H1 (cell line): ENCODE measurements around the gene PUSL1. TPM values are rescaled to one million over a fixed set of nuclear protein-coding genes. Genes with fewer than 3 reads are reported as not detected.

ENCODE experiments used
- ASH2L ChIP-seq: fragments of 200-600, 300-600 bp; sonication (generic); IDR thresholded peaks from one replicate; pipeline ENCODE4 v1.7.1; 2017; ENCODE audit warnings: low read length
- ATF3 ChIP-seq: IDR thresholded peaks from 2 replicates; pipeline ENCODE4 v1.6.1; 2011; ENCODE audit warnings: low read depth, mild to moderate bottlenecking, low read length; ENCODE audit not compliant: insufficient read depth
- BRCA1 ChIP-seq: IDR thresholded peaks from 2 replicates; pipeline ENCODE4 v1.6.1; 2012; ENCODE audit warnings: low read depth, low read length, improper control_type of control experiment
- MAX ChIP-seq: IDR thresholded peaks from 2 replicates; pipeline ENCODE4 v1.6.1; 2012; ENCODE audit warnings: inconsistent platforms
- SP1 ChIP-seq: IDR thresholded peaks from 2 replicates; pipeline ENCODE4 v1.6.1; 2011; ENCODE audit warnings: low read depth, low read length
- YY1 ChIP-seq: IDR thresholded peaks from 2 replicates; pipeline ENCODE4 v1.6.1; 2011; ENCODE audit warnings: low read depth, mild to moderate bottlenecking, low read length
- polyA plus RNA-seq, 7 experiments: library from polyadenylated mRNA; depleted of rRNA in 3 of 7; stranded (reverse) in 5 of 7; unstranded in 2 of 7; fragments of >200 nt in 5 of 7; fragments of 200-250 nt in 2 of 7; gene quantifications; 1 replicate in 5 of 7; 2 replicates in 1 of 7; 4 replicates in 1 of 7; pipeline versions ENCODE4 v1.2.1 to v1.2.3, GENCODE V29; 2011 to 2013; ENCODE audit warnings: missing spikeins in 2 of 7, mixed read lengths in 2 of 7
- total RNA-seq: library from RNA; stranded (reverse); fragmentation: NEBNext Ultra II Directional; extraction: Animal tissue kit (Norgen Biotek cat#: 25700); gene quantifications from 2 replicates; pipeline ENCODE4 v1.2.1, GENCODE V29; 2021

Gene PUSL1
- total and polyA plus RNA-seq, 2 of the 8 experiments (the other 6 are each of a cell fraction or from before 2014, with no cell fraction given) = 38.8 to 87.4 TPM

- TF ChIP-seq YY1 = no peak
- TF ChIP-seq ASH2L = no peak
- TF ChIP-seq ATF3 = no peak
- no peak for TF ChIP-seq SP1
- TF ChIP-seq BRCA1 = no peak
- no peak for TF ChIP-seq MAX
- TF ChIP-seq, all 59 proteins: peak for 0
These were observed 13.1 kb upstream of the PUSL1 start (continued) for GRCh38 chr1:1295154-1295923.
